BE2C (cell line): ENCODE measurements around the gene MAD2L2.

Source experiments
- DNase-seq: peaks from one replicate; pipeline ENCODE4 v3.0.0-alpha.2; 2020
- H3K27me3 ChIP-seq: fragments of 250-450 bp; sonication (Bioruptor Pico); 2 replicates; pipeline ENCODE4 v1.5.1; 2020; ENCODE audit warnings: mild to moderate bottlenecking
- H3K36me3 ChIP-seq: fragments of 250-450 bp; sonication (Bioruptor Pico); 2 replicates; pipeline ENCODE4 v1.5.1; 2020; ENCODE audit warnings: mild to moderate bottlenecking
- H3K4me1 ChIP-seq: fragments of 250-450 bp; sonication (Bioruptor Pico); 2 replicates; pipeline ENCODE4 v1.5.1; 2020
- H3K4me3 ChIP-seq: 2 replicates; pipeline ENCODE4 v1.5.1; 2011; ENCODE audit warnings: low read depth, low read length
- H3K9me3 ChIP-seq: fragments of 250-450 bp; sonication (Bioruptor Pico); 2 replicates; pipeline ENCODE4 v1.5.1; 2020
- TF ChIP-seq, protein P1 (sequence below): IDR thresholded peaks from 2 replicates; pipeline ENCODE4 v1.5.1; 2012; ENCODE audit warnings: mild to moderate bottlenecking, low read depth, low read length

MAD2L2 gene

DNA sequence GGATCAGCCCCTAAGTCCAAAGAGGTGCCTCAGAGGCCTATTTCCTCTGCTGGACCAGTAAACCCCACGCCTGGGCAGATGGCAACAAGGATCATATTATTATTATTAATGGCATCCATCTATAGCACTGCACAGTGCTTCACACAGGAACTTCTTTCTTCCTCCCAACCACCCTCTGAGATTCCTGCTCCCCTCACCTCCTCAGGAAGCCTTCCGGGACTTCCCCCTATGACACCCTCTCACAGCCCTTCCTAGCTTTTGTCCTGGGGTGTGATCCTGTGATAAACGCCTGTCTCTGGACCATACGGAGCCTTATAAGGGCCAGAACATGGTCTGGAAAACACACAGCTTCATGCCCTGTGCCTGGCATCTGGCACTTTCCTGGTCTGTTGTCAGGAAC is 29.9 kb downstream of the MAD2L2 start:
- H3K4me3 ChIP-seq = peak overlapping the region; percentile 27; the same call in 1 of the 2 replicates
- no peaks in the 10 kb centered on the region for H3K9me3 ChIP-seq
- H3K4me1 ChIP-seq = no peaks in the 10 kb centered on the region
- no peak for DNase-seq
- TF ChIP-seq, protein P1, sequence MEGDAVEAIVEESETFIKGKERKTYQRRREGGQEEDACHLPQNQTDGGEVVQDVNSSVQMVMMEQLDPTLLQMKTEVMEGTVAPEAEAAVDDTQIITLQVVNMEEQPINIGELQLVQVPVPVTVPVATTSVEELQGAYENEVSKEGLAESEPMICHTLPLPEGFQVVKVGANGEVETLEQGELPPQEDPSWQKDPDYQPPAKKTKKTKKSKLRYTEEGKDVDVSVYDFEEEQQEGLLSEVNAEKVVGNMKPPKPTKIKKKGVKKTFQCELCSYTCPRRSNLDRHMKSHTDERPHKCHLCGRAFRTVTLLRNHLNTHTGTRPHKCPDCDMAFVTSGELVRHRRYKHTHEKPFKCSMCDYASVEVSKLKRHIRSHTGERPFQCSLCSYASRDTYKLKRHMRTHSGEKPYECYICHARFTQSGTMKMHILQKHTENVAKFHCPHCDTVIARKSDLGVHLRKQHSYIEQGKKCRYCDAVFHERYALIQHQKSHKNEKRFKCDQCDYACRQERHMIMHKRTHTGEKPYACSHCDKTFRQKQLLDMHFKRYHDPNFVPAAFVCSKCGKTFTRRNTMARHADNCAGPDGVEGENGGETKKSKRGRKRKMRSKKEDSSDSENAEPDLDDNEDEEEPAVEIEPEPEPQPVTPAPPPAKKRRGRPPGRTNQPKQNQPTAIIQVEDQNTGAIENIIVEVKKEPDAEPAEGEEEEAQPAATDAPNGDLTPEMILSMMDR = no peak
- no peaks in the 10 kb centered on the region for H3K27me3 ChIP-seq
- no peaks in the 10 kb centered on the region for H3K36me3 ChIP-seq

DNA sequence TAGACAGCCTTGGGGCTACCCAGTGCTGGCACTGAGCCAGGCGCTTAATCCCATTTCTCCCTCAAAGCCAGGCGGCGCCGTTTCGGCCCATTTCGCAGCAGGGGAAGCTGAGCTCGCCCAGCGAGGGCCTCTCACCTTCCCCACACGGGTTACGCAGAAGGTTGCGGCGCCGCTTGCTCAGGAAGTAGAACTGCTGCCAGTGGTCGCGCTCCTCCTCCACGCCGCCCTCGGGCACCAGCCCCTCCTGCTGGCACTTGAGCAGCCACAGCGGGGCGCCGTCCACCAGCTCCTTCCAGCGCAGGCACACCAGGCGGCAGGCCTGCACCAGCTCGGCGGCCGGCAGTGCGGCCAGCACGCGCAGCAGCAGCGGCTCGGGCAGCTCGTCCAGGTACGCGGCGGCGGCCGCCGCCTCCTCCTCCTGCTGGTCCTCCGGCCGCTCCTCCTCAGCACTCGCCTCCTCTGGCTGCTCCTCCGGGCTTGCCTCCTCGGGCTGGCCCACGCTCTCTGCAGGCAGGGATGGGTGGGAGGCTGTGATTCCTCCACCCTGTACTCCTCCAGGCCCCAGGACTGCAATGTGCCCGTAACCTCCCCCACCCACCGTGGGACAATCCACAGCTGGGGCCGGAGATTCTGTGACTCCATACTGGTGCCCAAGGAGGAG is 30.5 kb downstream of the MAD2L2 start:
- H3K4me3 ChIP-seq = peak overlapping the region; percentile 27

DNA sequence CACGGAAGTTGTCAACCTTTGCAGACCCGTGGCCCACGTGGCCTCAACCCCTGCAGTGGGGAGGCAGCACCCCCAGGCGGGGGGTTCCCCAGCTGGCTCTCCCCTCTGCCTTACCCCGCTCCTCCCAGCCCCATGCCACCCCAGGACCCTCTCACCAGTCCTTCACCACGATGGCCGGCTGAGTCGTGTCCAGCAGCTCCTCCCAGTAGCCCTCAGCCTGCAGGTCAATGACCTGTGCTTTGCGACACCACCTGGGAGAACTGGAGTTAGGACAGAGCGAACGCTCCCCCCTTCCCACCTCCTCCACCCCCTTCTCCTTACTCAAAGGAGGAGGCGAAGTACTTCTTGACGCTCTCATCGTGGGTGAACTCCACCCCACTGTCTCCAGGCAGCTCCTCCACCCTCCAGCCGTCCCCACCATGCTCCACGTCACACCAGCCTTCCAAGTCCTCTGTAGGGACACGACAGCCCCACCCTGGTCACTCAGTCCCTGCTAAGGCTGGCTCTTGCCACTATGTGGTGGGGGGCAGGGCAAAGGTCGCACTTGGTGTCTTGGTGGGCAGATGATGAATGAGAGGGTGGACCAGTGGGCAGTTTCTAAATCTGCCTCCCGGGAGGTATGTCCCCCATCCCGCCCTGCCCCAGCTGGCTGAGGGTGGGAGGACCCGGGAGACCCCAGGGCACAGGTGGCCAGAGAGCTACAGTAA is 31.2 kb downstream of the MAD2L2 start:
- no peaks in the 10 kb centered on the region for H3K4me1 ChIP-seq
- H3K36me3 ChIP-seq = no peaks in the 10 kb centered on the region
- TF ChIP-seq, protein P1 = no peak
- no peaks in the 10 kb centered on the region for H3K27me3 ChIP-seq
- H3K9me3 ChIP-seq = no peaks in the 10 kb centered on the region
- H3K4me3 ChIP-seq = peak overlapping the region; percentile 23
- DNase-seq = no peak

More for the DNA sequence above, 30.5 kb downstream of the MAD2L2 start:
- TF ChIP-seq, protein P1 = peak; percentile 61
- Histone ChIP-seq H3K36me3 (no peaks in the 10 kb centered on the region), H3K27me3 (no peaks in the 10 kb centered on the region), H3K9me3 (no peaks in the 10 kb centered on the region), H3K4me1 (no peaks in the 10 kb centered on the region)
- peak; percentile 86 for DNase-seq

DNA sequence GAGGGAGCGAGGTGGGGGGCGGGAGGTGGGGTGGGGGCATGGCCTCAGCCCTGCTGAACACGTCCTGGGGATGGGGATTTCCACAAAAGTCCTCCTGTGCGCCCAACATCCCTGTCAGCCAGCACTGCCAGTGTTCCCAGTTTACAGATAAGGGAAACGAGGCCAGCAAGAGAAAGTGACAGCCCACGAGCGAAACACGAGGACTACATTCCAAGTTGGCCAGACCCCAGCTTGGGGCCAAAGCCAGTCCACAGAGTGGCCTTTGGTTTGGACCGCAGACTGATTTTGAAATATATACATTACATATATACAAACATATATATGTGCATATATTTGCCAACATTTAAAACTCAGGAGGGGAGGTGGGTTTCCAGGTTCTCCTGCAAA is 31.7 kb downstream of the MAD2L2 start:
- no peak for DNase-seq
- Histone ChIP-seq H3K4me3 (no peak overlapping the region), H3K36me3 (no peaks in the 10 kb centered on the region), H3K4me1 (no peaks in the 10 kb centered on the region), H3K27me3 (no peaks in the 10 kb centered on the region), H3K9me3 (no peaks in the 10 kb centered on the region)
- TF ChIP-seq, protein P1 = no peak

DNA sequence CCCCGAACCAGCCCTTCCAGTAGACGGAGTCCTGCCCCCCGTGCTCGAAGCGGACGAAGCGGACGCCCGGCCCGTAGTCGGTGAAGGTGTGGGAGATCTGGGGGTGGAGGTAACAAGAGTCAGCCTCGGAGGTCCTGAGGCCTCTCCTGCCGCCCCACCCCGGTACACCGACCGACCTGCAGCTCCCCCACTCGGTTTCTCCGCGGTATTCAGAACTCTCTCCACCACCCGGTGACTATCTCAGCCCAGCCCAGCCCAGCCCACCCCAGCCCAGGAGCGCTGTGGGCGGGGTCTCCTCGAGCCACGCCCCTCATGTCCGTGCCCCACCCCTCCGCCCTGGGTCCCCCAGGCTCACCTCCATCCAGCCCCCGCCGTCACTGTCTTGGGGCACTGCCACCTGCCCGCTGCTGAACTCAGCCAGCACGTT is 32.2 kb downstream of the MAD2L2 start:
- TF ChIP-seq, protein P1 = no peak
- H3K4me1 ChIP-seq = no peaks in the 10 kb centered on the region
- H3K9me3 ChIP-seq = no peaks in the 10 kb centered on the region
- no peak overlapping the region for H3K4me3 ChIP-seq
- H3K36me3 ChIP-seq = no peaks in the 10 kb centered on the region
- no peak for DNase-seq
- no peaks in the 10 kb centered on the region for H3K27me3 ChIP-seq

DNA sequence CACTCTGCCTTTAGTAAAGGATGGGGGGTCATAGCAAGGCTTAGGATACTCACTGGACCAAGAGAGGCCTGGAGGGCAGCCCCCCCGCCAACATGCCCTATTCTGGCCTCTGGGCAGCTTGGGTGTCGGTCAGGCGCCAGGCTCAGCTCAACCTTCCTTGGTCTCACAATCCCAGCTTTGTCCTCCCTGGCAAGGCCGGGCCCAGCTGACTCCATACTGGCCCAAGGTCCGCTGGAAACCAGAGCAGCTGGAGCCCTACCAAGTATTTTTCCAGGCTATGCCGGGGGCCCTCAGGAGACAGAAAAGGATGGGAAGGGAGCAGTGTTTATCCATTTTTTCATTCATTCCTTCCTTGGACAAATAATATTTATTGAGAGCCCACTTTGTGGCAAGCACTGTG is 32.9 kb downstream of the MAD2L2 start:
- no peak overlapping the region for H3K4me3 ChIP-seq
- no peaks in the 10 kb centered on the region for H3K4me1 ChIP-seq
- H3K36me3 ChIP-seq = no peaks in the 10 kb centered on the region
- TF ChIP-seq, protein P1 = no peak
- no peaks in the 10 kb centered on the region for H3K9me3 ChIP-seq
- H3K27me3 ChIP-seq = no peaks in the 10 kb centered on the region
- no peak for DNase-seq
